Upper lobe of left lung (tissue), 4 donors: ENCODE results near the gene RACGAP1.

Source experiments
- EP300 ChIP-seq, 4 donors: sonication (generic); formaldehyde crosslinking; IDR thresholded peaks; one replicate each; pipeline ENCODE4 v1.5.1; 2017; ENCODE audit warnings: antibody characterized with exemption in 4 of 4, control low read depth in 2 of 4
- POLR2A ChIP-seq, 4 donors: fragments of 450-650 bp; IDR thresholded peaks; one replicate each; pipeline ENCODE4 v1.5.1; 2016 to 2017; ENCODE audit warnings: antibody characterized with exemption in 4 of 4, mild to moderate bottlenecking in 2 of 4
- POLR2AphosphoS5 ChIP-seq, 2 donors: sonication (generic); formaldehyde crosslinking; IDR thresholded peaks; one replicate each; pipeline ENCODE4 v1.5.1; 2017; ENCODE audit warnings: antibody characterized with exemption in 2 of 2
- TF ChIP-seq, protein P1 (sequence below), 6 experiments: fragments of 450-650 bp in 4 of 6; fragments of 200-600 bp in 2 of 6; sonication (generic) in 2 of 6; IDR thresholded peaks; one replicate each; pipeline ENCODE4 v1.5.1; 2016 to 2019; ENCODE audit warnings: antibody characterized with exemption in 6 of 6

- TF ChIP-seq, protein P1, sequence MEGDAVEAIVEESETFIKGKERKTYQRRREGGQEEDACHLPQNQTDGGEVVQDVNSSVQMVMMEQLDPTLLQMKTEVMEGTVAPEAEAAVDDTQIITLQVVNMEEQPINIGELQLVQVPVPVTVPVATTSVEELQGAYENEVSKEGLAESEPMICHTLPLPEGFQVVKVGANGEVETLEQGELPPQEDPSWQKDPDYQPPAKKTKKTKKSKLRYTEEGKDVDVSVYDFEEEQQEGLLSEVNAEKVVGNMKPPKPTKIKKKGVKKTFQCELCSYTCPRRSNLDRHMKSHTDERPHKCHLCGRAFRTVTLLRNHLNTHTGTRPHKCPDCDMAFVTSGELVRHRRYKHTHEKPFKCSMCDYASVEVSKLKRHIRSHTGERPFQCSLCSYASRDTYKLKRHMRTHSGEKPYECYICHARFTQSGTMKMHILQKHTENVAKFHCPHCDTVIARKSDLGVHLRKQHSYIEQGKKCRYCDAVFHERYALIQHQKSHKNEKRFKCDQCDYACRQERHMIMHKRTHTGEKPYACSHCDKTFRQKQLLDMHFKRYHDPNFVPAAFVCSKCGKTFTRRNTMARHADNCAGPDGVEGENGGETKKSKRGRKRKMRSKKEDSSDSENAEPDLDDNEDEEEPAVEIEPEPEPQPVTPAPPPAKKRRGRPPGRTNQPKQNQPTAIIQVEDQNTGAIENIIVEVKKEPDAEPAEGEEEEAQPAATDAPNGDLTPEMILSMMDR (IDR thresholded peaks at IDR 0.05): peak; percentile 75 to 85 (median 80)
- no peak for TF ChIP-seq POLR2AphosphoS5 (IDR thresholded peaks at IDR 0.05)
- TF ChIP-seq EP300 (IDR thresholded peaks at IDR 0.05): no peak
- no peak for TF ChIP-seq POLR2A (IDR thresholded peaks at IDR 0.05)
Observed at GRCh38 chr12:49945394-49946080, 79.8 kb downstream of the RACGAP1 start.
